Measurements from ENCODE around the gene MARK4.
"Not testable (repeated sequence)": the region's sequence is repeated elsewhere in the genome, so short reads cannot be mapped to it uniquely, and the experiment has no call there.

MARK4 gene

GRCh38 chr19:45334881-45335280, 83.8 kb downstream of the MARK4 start:
- H3K4me3 ChIP-seq (ENCODE audit: low read depth, low read length) = not testable (repeated sequence)

- H3K4me3 ChIP-seq (ENCODE audit: low read depth, low read length) = no peak overlapping the region
These were observed 85.7 kb downstream of the MARK4 start for GRCh38 chr19:45336696-45337251.

- H3K4me3 ChIP-seq (ENCODE audit: low read depth, low read length) = no peak overlapping the region
These were observed 88.6 kb downstream of the MARK4 start for GRCh38 chr19:45339629-45340028.

GRCh38 chr19:45340232-45340898, 89.3 kb downstream of the MARK4 start, which contains the start of gene KLC3:
TSS of gene KLC3 (plus strand) at chr19:45340750. CDS start at chr19:45345542, 4,792 bp downstream.
- peak within 1 kb of the TSS; percentile 37 for H3K4me3 ChIP-seq (ENCODE audit: low read depth, low read length)

GRCh38 chr19:45340899-45341453, 89.9 kb downstream of the MARK4 start:
- peak overlapping the region; percentile 37 for H3K4me3 ChIP-seq (ENCODE audit: low read depth, low read length)

GRCh38 chr19:45342911-45343310, 91.8 kb downstream of the MARK4 start:
- no peak overlapping the region for H3K4me3 ChIP-seq (ENCODE audit: low read depth, low read length)

GRCh38 chr19:45344621-45345505, 93.8 kb downstream of the MARK4 start:
- no peak overlapping the region for H3K4me3 ChIP-seq (ENCODE audit: low read depth, low read length)

GRCh38 chr19:45345506-45345860, 94.4 kb downstream of the MARK4 start:
- no peak overlapping the region for H3K4me3 ChIP-seq (ENCODE audit: low read depth, low read length)

- H3K4me3 ChIP-seq (ENCODE audit: low read depth, low read length) = no peak overlapping the region
These were observed 95.4 kb downstream of the MARK4 start for GRCh38 chr19:45346449-45346848.

GRCh38 chr19:45347570-45348366, 96.7 kb downstream of the MARK4 start:
- no peak overlapping the region for H3K4me3 ChIP-seq (ENCODE audit: low read depth, low read length)

- no peak overlapping the region for H3K4me3 ChIP-seq (ENCODE audit: low read depth, low read length)
These were observed 97.5 kb downstream of the MARK4 start for GRCh38 chr19:45348367-45349125.

- no peak overlapping the region for H3K4me3 ChIP-seq (ENCODE audit: low read depth, low read length)
These were observed 98.0 kb downstream of the MARK4 start for GRCh38 chr19:45349126-45349415.

- no peak overlapping the region for H3K4me3 ChIP-seq (ENCODE audit: low read depth, low read length)
These were observed 98.4 kb downstream of the MARK4 start for GRCh38 chr19:45349430-45349941.

- H3K4me3 ChIP-seq (ENCODE audit: low read depth, low read length) = no peak overlapping the region
These were observed 99.5 kb downstream of the MARK4 start for GRCh38 chr19:45350477-45351058.

GRCh38 chr19:45351401-45351952, 100.4 kb downstream of the MARK4 start:
- H3K4me3 ChIP-seq (ENCODE audit: low read depth, low read length) = no peak overlapping the region

GRCh38 chr19:45352062-45352461, 101.0 kb downstream of the MARK4 start:
- H3K4me3 ChIP-seq (ENCODE audit: low read depth, low read length) = no peak overlapping the region

- no peak overlapping the region for H3K4me3 ChIP-seq (ENCODE audit: low read depth, low read length)
These were observed 101.4 kb downstream of the MARK4 start for GRCh38 chr19:45352471-45352870.

GRCh38 chr19:45352914-45353796, 102.1 kb downstream of the MARK4 start:
- no peak overlapping the region for H3K4me3 ChIP-seq (ENCODE audit: low read depth, low read length)

Data from iPS-11a (cell line).